Measurements from ENCODE around the gene ACOXL. TPM values are rescaled to one million over a fixed set of nuclear protein-coding genes. Genes with fewer than 3 reads are reported as not detected.

The ACOXL gene
- total and polyA plus RNA-seq, 2 of the 8 experiments (the other 6 are each of a cell fraction or from before 2014, with no cell fraction given), result 11.4 to 20.6 TPM

DNA sequence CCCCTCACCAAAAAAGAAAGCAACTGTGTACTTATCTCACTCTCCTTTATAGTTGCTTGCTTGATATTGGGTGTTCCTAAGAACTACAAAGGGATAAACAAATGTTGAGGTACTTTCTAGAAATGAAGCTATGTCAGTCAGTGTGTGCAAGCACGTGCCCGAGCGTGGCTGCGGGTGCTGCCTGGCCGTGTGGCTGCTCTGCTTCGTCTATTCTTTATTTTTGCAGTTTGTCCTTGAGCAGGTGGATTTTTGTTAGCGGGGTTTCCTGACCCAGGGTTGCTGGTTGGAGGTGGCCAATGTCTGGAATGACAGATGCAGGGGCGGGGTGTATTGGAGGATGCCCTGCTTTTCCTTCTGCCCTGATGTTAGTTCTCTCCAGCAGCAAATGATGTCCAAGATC is 62.6 kb downstream of the ACOXL start (continued):
- TF ChIP-seq ASH2L (IDR thresholded peaks at IDR 0.05; ENCODE audit: low read length) (no peak), CHD1 (IDR thresholded peaks at IDR 0.05; ENCODE audit: low read depth, low read length) (no peak), RXRA (IDR thresholded peaks at IDR 0.05; ENCODE audit: insufficient read depth, low read depth, low read length) (no peak), RNF2 (IDR thresholded peaks at IDR 0.05; ENCODE audit: borderline replicate concordance, low read depth, low read length, missing control alignments, poor library complexity, severe bottlenecking) (no peak), RBBP5 (IDR thresholded peaks at IDR 0.05; ENCODE audit: borderline replicate concordance, low read depth, low read length) (no peak), TCF12 (IDR thresholded peaks at IDR 0.05; ENCODE audit: low read depth, low read length) (no peak)
